ENCODE data around the gene ICOS. TPM values are rescaled to one million over a fixed set of nuclear protein-coding genes. Genes with fewer than 3 reads are reported as not detected.

ICOS gene
- total RNA-seq (2021) = not detected in 2 replicates
- long read RNA-seq = 0 reads

GRCh38 chr2:203936535-203936934 lies at the start of gene ICOS:
Gene ICOS (plus strand): TSS chr2:203936763. CDS start chr2:203936815, 52 bp downstream.
- Histone ChIP-seq H4K8ac (replicated peaks; ENCODE audit: insufficient read length, low read depth, low read length) (no peak within 1 kb of the TSS), H4K91ac (ENCODE audit: insufficient read length, low read depth, low read length) (no peak within 1 kb of the TSS), H3K4me2 (ENCODE audit: insufficient read depth, insufficient read length, low read length) (no peak within 1 kb of the TSS), H4K5ac (ENCODE audit: insufficient read length, low read depth, low read length) (no peak within 1 kb of the TSS), H3K18ac (ENCODE audit: insufficient read length, low read depth, low read length) (no peak within 1 kb of the TSS), H2BK5ac (ENCODE audit: insufficient read length, low read length) (no peak within 1 kb of the TSS), H3K27ac (ENCODE audit: insufficient read length, low read depth, low read length) (no peak within 1 kb of the TSS), H4K20me1 (ENCODE audit: control insufficient read depth, insufficient read depth, insufficient read length) (no peaks in the 10 kb centered on the region), H2BK12ac (ENCODE audit: insufficient read length, low read depth, low read length) (no peak within 1 kb of the TSS), H2BK120ac (ENCODE audit: low read depth, low read length, poor library complexity, severe bottlenecking) (no peak within 1 kb of the TSS), H2AFZ (ENCODE audit: low read length) (no peak within 1 kb of the TSS), H3T11ph (ENCODE audit: low read length) (no peak within 1 kb of the TSS), H2BK20ac (ENCODE audit: low read depth, low read length, poor library complexity, severe bottlenecking) (no peak within 1 kb of the TSS), H3K79me2 (ENCODE audit: insufficient read depth, low read length) (no peaks in the 10 kb centered on the region), H3K56ac (ENCODE audit: insufficient read length, low read depth, low read length) (no peak within 1 kb of the TSS), H3K23me2 (ENCODE audit: insufficient read length, low read depth, low read length, poor library complexity, severe bottlenecking) (no peaks in the 10 kb centered on the region), H3K23ac (ENCODE audit: insufficient read length, low read depth, low read length) (no peak within 1 kb of the TSS), H2AK5ac (ENCODE audit: insufficient read length, low read length) (no peak within 1 kb of the TSS), H3K9ac (ENCODE audit: extremely low read depth, insufficient read length, low read length) (no peak within 1 kb of the TSS), H3K9me3 (ENCODE audit: control insufficient read depth, low read depth, low read length) (no peaks in the 10 kb centered on the region), H3K4ac (ENCODE audit: low read depth, low read length) (no peak within 1 kb of the TSS), H3K27me3 (ENCODE audit: insufficient read depth, low read length) (no peaks in the 10 kb centered on the region), H2BK15ac (ENCODE audit: low read depth, low read length) (no peak within 1 kb of the TSS), H3K79me1 (ENCODE audit: insufficient read depth, low read depth, low read length, poor library complexity, severe bottlenecking) (no peaks in the 10 kb centered on the region), H3K4me1 (ENCODE audit: insufficient read depth, low read length) (no peaks in the 10 kb centered on the region), H3K14ac (ENCODE audit: insufficient read depth, low read length) (no peak within 1 kb of the TSS)
- Mint-ChIP-seq H3K4me3 (no peak within 1 kb of the TSS), H3K4me1 (peaks cover 8 to 14% of the 10 kb centered on the region in 2 experiments), H3K36me3 (ENCODE audit: insufficient read depth in 1 of 3, low read depth in 3 of 3) (no peaks in the 10 kb centered on the region; a peak in 1 of 7 replicates), H3K27me3 (ENCODE audit: low read depth) (no peaks in the 10 kb centered on the region), H3K9me3 (no peaks in the 10 kb centered on the region), H3K27ac (no peak within 1 kb of the TSS)
- DNase-seq = no peak
- no peak for TF ChIP-seq CTCF (conservative IDR thresholded peaks at IDR 0.05)
- no CpG with 5 or more reads among the region's 5 CpGs for WGBS (ENCODE audit: extremely low coverage, insufficient read length, low lambda C conversion rate)
